ENCODE results near the gene SLC15A4.
"Not testable (repeated sequence)": the region's sequence is repeated elsewhere in the genome, so short reads cannot be mapped to it uniquely, and the experiment has no call there.

SLC15A4 gene

DNA sequence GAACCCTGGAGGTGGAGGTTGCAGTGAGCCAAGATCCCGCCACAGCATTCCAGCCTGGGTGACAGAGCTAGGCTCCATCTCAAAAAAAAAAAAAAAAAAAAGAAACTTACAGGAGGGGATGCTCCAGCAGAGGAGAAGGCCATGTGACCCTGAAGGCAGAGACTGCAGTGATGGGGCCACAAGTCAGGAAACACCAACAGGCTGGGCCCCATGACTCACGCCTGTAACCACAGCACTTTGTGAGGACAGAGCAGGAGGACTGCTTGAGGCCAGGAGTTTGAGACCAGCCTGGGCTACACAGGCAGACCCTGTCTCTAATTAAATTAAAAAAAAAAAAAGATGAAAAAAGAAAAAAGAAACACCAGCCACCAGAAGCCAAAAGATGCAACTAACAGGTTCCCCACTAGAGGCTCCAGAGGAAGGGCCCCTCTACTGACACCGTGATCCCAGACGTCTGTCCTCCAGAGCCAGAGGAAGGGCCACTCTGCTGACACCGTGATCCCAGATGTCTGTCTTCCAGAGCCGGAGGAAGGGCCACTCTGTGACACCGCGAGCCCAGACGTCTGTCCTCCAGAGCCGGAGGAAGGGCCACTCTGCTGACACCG lies 20.4 kb upstream of the SLC15A4 start:
- no peak for DNase-seq (ENCODE audit: low read depth in 2 of 2)

DNA sequence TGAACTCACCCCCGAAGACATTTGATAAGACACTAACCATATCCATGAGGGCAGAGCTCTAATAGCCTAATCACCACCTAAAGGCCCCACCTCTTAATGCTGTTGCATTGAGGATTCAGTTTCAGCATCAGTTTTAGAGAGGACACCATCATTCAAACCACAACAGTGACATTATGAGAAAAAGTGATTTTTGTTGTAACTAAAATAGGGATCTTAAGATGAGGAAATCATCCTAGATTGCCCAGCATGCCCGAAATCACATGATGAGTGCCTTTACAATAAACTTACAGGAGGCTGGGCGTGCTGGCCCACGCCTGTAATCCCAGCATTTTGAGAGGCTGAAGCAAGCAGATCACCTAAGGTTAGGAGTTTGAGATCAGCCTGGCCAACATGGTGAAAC lies 19.8 kb upstream of the SLC15A4 start:
- DNase-seq (ENCODE audit: low read depth in 2 of 2): no peak

- DNase-seq (ENCODE audit: low read depth in 2 of 2): no peak
Observed at GRCh38 chr12:128842579-128842978, 18.8 kb upstream of the SLC15A4 start.

DNA sequence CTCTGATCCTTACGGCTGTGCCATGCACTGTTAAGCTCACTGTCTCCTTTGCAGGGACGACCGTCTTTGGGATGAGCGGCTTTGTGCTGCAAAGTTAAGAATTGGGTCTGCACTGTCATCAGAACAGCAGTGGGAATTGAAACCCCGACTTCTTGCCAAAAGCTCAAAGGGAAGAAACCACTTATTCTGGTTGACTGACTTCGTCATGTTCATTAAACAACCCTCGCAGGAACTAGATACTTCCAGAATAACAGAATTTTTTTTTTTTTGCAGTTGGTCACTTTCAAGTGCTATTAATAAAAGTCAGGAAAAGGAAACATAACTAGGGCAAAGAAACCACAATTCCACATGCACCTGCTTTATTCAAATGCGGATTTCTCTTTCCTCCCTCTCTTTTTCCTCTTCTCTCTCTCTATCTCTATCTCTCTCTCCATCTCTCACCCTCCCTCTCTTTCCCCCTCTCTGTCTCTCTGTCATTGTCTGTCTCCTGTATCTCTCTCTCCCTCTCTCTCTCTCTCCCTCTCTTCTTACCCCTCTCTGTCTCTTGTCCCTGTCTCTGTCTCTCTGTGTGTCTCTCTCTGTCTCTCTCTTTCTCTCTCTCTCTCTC lies 17.2 kb upstream of the SLC15A4 start:
- DNase-seq (ENCODE audit: low read depth in 2 of 2): no peak

DNA sequence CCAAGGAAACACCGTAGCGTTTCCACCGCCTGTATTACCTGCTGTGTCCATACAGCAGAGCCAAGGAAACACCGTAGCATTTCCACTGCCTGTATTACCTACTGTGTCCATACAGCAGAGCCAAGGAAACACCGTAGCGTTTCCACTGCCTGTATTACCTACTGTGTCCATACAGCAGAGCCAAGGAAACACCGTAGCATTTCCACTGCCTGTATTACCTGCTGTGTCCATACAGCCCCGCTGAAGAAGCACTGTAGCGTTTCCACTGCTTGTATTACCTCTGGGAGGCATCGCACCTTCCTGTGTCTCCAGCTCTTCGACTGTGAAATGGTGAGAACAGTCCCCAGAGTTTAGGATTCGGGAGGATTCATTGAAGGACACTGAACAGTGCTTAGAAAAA lies 16.1 kb upstream of the SLC15A4 start:
- not testable (repeated sequence) for DNase-seq (ENCODE audit: low read depth in 2 of 2)

GRCh38 chr12:128833418-128833817 lies 9.7 kb upstream of the SLC15A4 start:
- DNase-seq (ENCODE audit: low read depth in 2 of 2): no peak

DNA sequence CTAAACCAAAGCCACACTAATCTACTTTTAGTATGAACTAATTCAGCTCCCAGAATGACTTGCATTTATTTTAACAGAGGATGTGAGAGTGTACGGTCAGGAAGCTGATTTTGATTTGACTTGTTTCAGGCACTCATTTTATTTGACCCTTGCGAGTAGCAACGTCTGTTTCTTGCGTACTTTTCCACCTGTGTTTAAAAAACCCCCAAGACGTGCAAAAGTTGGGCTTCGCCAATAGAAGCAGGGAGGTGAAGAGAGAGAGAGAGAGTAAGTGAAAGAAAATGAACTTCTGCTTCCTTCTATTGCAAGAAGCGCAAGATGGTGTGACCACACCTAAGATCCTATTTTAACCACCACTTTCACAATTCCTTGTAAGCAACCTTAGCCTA lies 6.7 kb upstream of the SLC15A4 start:
- DNase-seq (ENCODE audit: low read depth in 2 of 2): no peak

GRCh38 chr12:128829861-128830504 lies 6.2 kb upstream of the SLC15A4 start:
- no peak for DNase-seq (ENCODE audit: low read depth in 2 of 2)

- no peak for DNase-seq (ENCODE audit: low read depth in 2 of 2)
Observed at GRCh38 chr12:128827724-128828123, 4.0 kb upstream of the SLC15A4 start.

GRCh38 chr12:128825835-128826234 lies 2.1 kb upstream of the SLC15A4 start:
- DNase-seq (ENCODE audit: low read depth in 2 of 2): no peak

- no peak for DNase-seq (ENCODE audit: low read depth in 2 of 2)
Observed at GRCh38 chr12:128823216-128823915, 392 bp downstream of the SLC15A4 start.

DNA sequence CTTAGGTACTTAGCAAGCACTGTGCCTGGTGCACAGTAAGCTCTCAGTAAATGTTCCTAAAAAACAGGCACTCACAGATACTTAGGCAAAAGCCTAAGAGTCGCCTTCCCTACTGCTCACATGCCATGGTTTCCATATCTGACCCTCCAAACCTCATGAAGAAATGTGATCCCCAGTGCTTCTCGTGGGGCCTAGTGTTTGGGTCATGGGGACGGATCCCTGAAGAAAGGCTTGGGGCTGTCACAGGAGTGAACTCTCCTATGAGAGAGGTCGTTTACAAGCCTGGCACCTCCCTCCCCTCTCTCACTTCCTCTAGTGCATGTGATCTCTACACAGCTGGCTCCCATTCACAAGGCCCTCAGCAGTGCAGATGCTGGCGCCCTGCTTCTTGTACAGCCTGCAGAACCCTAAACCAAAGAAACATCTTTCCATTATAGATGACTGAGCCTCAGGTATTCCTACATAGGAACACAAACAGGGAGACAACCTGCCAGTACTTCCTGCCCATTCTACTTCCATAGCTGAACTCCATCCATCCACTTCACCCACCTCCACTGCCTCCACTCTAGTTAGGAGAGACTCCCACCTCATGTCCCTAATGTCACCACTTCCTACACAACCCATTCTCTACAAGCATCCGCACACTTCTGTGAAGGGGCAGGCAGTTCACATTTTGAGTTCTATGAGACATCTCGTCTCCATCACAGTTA lies 2.9 kb downstream of the SLC15A4 start:
- DNase-seq (ENCODE audit: low read depth in 2 of 2): no peak

- DNase-seq (ENCODE audit: low read depth in 2 of 2): no peak
Observed at GRCh38 chr12:128820253-128820652, 3.5 kb downstream of the SLC15A4 start.

- no peak for DNase-seq (ENCODE audit: low read depth in 2 of 2)
Observed at GRCh38 chr12:128819293-128820144, 4.2 kb downstream of the SLC15A4 start.

DNA sequence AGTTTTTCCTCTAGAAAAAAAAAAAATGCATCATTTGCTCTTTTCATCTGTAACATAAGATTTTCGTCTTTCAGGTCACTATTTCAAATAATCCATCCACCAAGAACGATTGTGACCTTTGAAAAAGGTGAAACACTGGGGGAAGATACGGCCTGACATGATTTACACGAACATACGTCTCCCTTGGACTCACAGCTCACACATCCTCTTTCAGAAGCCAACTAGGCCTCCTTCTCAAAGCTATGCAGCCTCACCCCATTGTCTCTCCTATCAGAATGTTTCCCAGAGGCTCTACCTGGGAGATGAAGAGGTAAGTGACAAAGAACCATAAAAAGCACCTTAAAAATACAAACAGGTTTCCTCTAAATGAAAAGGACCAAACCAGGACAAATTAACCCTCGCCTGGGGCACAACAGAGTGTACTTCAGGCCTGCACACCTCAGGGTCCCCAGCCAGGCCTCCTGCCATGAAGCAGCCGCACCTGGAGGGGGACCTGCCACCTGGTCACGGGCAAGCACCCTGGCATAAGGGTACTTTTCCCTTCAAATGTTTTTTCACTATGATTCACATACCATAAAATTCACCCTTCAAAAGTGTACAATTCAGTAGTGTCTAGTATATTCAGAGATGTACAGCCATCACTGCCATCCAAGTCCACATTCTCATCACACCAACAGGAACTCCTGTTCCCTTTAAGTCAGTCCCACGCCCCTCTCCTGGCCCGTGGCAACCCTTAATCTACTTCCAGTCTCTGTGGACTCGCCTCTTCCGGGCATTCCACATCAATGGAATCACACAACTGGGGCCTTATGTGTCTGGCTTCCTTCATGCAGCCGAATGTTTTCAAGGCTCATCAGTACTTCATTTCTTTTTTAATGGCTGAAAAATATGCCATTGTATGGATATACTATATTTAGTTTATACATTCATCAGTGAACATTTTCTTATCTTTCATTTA lies 5.4 kb downstream of the SLC15A4 start:
- DNase-seq (ENCODE audit: low read depth in 2 of 2): no peak

GRCh38 chr12:128817111-128818015 lies 6.4 kb downstream of the SLC15A4 start:
- DNase-seq (ENCODE audit: low read depth in 2 of 2): no peak

DNA sequence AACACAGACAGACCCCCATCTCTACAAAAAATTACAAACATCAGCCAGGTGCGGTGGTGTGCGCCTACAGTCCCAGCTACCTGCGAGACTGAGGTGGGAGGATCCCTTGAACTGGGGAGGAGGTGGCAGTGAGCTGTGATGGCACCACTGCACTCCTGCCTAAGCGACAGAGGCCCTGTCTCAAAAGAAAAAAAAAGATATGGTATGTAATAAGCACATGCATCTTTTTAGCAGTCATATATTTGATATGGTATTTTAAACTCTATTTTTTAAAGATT lies 7.2 kb downstream of the SLC15A4 start:
- DNase-seq (ENCODE audit: low read depth in 2 of 2): no peak

DNA sequence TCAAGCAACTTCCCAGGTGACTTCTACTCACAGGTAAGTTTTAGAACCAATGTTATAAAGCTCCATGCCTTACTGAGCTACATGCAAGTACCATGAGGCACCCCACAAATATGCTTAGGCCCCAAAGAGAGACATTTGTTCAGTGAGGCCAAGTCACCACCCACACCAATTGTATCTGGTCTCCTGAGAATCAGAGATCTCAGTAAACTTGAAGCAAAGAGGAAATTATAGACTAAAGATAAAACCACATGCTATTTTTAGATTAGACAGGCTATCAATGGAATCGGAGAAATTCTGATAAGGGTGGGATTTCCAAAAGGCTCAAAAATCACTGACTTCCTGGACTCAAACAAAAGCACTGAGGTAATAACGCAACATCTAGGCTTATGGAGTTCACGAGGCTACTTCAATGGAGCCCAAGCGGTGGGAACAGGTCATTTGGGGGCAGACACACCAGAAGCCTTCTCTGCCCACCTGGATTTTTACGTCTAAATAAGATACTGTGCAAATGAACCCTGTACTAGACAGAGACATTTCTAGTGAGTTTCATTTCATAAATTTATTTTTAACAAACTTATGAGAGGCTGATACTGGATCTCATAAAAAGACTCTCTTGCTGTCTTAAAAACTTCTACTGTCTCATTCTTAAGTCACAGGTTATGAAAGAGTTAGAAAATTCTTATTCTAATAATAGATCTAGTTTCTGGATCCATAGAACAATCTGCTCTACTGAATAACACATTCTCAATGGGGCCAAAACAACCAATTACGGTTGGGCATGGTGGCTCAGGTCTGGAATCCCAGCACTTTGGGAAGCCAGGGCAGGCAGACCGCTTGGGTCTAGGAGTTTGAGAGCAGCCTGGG lies 7.7 kb downstream of the SLC15A4 start:
- DNase-seq (ENCODE audit: low read depth in 2 of 2): no peak
